Lung microvascular endothelial cell (primary cell): Measurements from ENCODE around the gene CSNK2A3. TPM values are rescaled to one million over a fixed set of nuclear protein-coding genes. Genes with fewer than 3 reads are reported as not detected.
A peak's percentile ranks its signal among the peaks of the same experiment; 100 is the strongest.
"Not testable (repeated sequence)": the region's sequence is repeated elsewhere in the genome, so short reads cannot be mapped to it uniquely, and the experiment has no call there.

Source experiments
- DNase-seq, 2 donors: peaks; one replicate each; pipeline versions ENCODE4 v3.0.0 to v3.0.0-alpha.2; 2010; ENCODE audit warnings: low read depth in 2 of 2
- total RNA-seq: library from RNA; depleted of rRNA; stranded (reverse); fragments of >200 nt; gene quantifications from 2 replicates; pipeline ENCODE4 v1.2.1, GENCODE V29; 2014

Gene CSNK2A3
- 1.3 and 4.2 TPM in 2 replicates for total RNA-seq

DNA sequence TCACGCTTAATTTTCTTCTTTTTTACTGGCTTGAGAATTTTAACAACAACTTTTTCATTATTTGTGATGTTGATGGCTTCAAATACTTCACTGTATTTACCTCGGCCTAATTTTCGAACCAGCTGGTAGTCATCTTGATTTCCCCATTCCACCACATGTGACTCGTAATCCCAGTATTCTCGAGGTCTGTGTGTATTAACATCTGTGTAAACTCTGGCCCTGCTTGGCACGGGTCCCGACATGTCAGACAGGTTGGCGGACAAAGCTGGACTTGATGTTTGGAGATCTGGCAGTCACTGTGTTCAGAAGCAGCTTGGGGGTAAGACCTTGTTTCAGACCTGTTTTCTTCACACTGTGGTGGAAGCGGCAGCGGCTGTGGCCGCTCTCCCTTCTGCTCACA lies at the start of gene CSNK2A3:
CSNK2A3 (minus strand) TSS at position 373 of the 400 bp plus-strand sequence; CDS start at position 242, 131 bp downstream.
- not testable (repeated sequence) for DNase-seq

DNA sequence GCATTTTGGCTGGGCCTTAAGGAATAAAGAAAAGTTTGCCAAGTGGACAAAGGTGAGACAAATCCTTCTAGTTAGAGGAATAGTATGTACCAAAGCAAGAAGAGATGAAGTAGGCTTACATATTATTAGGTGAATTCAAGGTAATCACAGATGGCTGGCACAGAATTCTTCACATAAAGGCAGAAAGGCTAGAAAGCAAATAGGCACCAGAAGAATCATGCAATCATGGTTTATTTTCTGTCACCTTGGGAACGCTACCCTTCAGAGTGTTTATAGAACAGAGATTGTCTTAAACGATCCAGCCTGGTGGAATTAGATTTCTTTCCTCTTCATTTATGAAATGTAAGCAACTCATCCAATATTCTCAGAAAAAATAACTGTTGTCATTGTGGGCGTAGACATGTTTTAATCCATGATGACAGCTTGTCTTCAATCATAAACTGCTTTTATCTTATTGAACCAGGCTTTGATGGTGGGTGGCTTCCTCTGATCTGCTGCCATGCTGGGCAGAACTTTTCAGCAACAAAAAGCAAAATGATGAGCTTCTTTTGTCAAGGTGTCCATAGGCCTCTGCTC lies 49.0 kb upstream of the CSNK2A3 start:
- no peak for DNase-seq

- DNase-seq: peak in 1 of 2 donors; percentile 28
Observed at GRCh38 chr11:11400635-11401232, 47.7 kb upstream of the CSNK2A3 start.

DNA sequence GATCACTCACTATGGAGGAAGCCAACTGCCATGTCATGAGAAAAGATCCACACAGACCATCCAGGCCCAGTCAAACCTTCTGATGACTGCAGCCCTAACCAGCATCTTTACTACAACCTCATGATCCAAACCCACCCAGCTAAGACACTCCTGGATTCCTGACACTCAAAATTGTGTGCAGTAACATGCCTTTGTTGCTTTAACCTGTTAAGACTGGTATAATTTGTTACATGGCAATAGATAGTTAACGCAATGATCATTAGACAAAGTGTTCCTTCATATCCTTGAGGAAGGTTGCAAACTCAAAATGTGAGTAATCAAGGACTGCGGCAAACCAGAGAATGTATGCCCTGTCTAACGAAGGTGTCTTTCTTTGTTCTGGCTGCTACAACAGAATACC lies 47.1 kb upstream of the CSNK2A3 start:
- DNase-seq: no peak

GRCh38 chr11:11397781-11398180 lies 44.7 kb upstream of the CSNK2A3 start:
- no peak for DNase-seq

DNA sequence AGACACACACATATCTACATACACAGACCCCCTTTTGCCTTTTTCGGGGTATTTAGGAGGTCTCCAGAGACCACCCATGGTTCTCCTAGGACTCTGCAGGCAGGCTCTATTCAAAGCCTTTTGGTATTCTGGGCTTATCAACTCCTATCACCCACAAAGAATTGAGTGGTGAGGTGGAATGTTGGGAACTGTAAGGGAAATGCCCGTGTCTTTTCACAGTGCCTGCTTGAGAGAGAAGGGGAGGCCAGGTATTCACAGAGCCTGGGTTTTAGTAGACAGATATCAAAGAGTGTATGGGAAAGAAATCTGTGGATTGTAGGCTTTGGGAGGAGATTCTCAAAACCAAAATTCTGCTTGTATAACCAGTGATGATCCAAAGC lies 44.0 kb upstream of the CSNK2A3 start:
- no peak for DNase-seq

- DNase-seq: peak in 1 of 2 donors; percentile 25
Observed at GRCh38 chr11:11396301-11397035, 43.4 kb upstream of the CSNK2A3 start.

GRCh38 chr11:11395126-11395525 lies 42.1 kb upstream of the CSNK2A3 start:
- no peak for DNase-seq

- no peak for DNase-seq
Observed at GRCh38 chr11:11394241-11394640, 41.2 kb upstream of the CSNK2A3 start.

- DNase-seq: peak; percentile 44 to 88
Observed at GRCh38 chr11:11391796-11392463, 38.9 kb upstream of the CSNK2A3 start.

- no peak for DNase-seq
Observed at GRCh38 chr11:11391169-11391568, 38.1 kb upstream of the CSNK2A3 start.

- DNase-seq: no peak
Observed at GRCh38 chr11:11390068-11390771, 37.2 kb upstream of the CSNK2A3 start.

- DNase-seq: peak in 1 of 2 donors; percentile 41
Observed at GRCh38 chr11:11389238-11389637, 36.2 kb upstream of the CSNK2A3 start.

DNA sequence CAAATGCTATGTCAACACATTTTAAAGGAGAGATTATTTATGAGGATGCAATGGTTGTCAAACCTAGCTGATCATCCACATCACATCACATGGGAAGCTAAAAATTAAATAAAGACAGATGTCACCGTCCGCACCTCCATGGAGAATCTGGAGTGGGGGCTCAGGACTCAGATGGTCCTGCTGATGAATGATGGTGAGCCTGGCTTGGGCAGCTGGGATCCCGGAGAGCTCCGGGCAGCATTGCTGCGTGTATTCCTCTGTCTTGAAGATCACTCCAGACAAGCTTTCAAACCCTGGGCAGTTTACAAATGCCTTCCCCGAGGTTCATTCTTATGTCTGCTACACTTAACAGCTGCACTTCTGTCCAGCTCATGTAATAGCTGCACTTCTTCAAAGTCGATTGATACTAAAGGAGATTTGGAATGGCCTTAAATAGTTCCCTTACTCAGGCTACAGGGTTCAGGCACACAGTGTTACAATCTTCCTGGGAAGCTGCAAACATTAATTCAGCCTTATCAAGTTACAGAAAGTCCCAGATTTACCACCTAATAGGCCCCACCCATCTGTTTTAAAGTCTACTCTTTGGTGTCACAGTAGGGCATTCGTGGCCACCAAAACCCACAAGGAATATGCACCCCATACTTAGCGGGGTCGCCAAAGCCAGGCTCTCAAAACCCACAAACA lies 34.7 kb upstream of the CSNK2A3 start:
- no peak for DNase-seq

- DNase-seq: no peak
Observed at GRCh38 chr11:11387207-11387606, 34.2 kb upstream of the CSNK2A3 start.

DNA sequence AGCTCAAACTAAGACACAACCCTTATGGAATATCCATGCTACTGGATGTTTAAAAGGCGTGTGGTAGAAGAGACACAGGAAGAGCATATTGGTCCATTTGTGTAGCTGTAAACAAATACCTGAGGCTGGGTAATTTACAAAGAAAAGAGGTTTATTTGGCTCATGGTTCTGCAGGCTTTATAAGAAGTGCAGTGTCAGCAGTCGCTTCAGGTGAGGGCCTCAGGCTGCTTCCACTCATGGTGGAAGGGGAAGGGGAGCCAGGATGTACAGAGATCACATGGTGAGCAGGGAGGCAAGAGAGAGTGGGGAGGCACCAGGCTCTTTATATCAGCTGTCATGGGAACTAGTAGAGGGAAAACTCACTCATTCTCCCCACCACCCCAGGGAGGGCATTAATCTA lies 31.8 kb upstream of the CSNK2A3 start:
- no peak for DNase-seq

- DNase-seq: no peak
Observed at GRCh38 chr11:11383995-11384394, 30.9 kb upstream of the CSNK2A3 start.

GRCh38 chr11:11382858-11383532 lies 29.9 kb upstream of the CSNK2A3 start:
- no peak for DNase-seq

- DNase-seq: peak; percentile 33 to 60
Observed at GRCh38 chr11:11381471-11382105, 28.5 kb upstream of the CSNK2A3 start.

GRCh38 chr11:11380883-11381282 lies 27.8 kb upstream of the CSNK2A3 start:
- DNase-seq: no peak
